ENCODE results near the gene DPEP3. TPM values are rescaled to one million over a fixed set of nuclear protein-coding genes. Genes with fewer than 3 reads are reported as not detected.

The DPEP3 gene
- polyA plus RNA-seq, 1 donor (not counting 4 experiments of a cell fraction or from before 2014, with no cell fraction given), result not detected

DNA sequence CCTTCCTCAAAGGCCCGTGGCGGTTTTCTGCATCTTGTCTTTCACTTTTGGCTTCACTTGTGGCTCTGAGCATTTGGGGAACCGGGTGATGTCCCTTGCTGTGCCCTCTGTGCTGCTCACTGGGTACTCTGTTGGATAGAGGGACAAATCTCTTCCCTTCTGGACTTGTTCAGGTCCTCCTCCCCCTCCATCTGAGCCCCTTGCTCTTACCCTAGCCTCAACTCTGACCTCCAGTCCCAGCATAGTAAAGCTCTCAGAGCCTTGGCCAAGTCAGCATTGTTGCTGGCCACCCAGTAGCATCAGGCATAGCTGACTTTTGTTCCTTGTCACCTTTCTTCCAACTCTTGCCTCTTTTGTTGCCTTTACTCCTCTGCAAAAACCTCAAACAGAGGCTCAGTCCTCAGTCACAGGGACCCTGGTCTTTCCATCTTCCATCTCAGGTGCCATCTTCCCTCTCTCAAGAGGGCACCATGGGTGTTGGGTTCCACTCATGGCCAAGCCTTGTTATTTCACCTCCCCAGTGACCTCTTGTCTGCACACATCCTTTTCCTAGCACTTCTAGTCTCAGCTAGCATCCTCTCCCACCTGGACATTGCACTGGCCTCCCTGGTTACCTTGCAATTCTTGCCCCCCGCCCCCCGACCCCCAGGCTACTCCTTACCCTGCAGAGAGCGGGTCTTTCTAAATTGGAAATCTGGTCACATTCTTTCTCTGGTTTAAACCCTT, 43.3 kb downstream of the DPEP3 start:
- no peaks in the 10 kb centered on the region for H3K9me3 ChIP-seq (ENCODE audit: control insufficient read depth, low read depth, low read length)
- H3K36me3 ChIP-seq (ENCODE audit: control insufficient read depth in 2 of 2, extremely low read depth in 1 of 2, insufficient read depth in 2 of 2, low read length in 2 of 2), result peaks cover 10 to 21% of the 10 kb centered on the region in 2 experiments
- H3K79me2 ChIP-seq (ENCODE audit: control insufficient read depth, insufficient read depth, low read length), result peaks cover 10% of the 10 kb centered on the region
- peak overlapping the region; percentile 92 for H3K9ac ChIP-seq (ENCODE audit: control insufficient read depth, extremely low read depth, insufficient read depth, low read length)
- no peak for DNase-seq (ENCODE audit: low read depth, low spot score)
- FAIRE-seq, result no peak
- no peaks in the 10 kb centered on the region for H3K27me3 ChIP-seq (ENCODE audit: control insufficient read depth, extremely low read depth, insufficient read depth, low read length)
- dilution Hi-C loops (cut with MboI; ENCODE audit: extremely low pct_ligation_motif_present, low sequenced_read_pairs), result no loop called here
- peaks cover 3% of the 10 kb centered on the region for H3K9me1 ChIP-seq (ENCODE audit: control insufficient read depth, extremely low read depth, insufficient read depth, low read length)
- H2AFZ ChIP-seq (ENCODE audit: control insufficient read depth, low read length), result no peak overlapping the region
- no peak for TF ChIP-seq EZH2 (IDR thresholded peaks at IDR 0.05; ENCODE audit: low read length)
- TF ChIP-seq, protein P1, sequence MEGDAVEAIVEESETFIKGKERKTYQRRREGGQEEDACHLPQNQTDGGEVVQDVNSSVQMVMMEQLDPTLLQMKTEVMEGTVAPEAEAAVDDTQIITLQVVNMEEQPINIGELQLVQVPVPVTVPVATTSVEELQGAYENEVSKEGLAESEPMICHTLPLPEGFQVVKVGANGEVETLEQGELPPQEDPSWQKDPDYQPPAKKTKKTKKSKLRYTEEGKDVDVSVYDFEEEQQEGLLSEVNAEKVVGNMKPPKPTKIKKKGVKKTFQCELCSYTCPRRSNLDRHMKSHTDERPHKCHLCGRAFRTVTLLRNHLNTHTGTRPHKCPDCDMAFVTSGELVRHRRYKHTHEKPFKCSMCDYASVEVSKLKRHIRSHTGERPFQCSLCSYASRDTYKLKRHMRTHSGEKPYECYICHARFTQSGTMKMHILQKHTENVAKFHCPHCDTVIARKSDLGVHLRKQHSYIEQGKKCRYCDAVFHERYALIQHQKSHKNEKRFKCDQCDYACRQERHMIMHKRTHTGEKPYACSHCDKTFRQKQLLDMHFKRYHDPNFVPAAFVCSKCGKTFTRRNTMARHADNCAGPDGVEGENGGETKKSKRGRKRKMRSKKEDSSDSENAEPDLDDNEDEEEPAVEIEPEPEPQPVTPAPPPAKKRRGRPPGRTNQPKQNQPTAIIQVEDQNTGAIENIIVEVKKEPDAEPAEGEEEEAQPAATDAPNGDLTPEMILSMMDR (optimal IDR thresholded peaks at IDR 0.05 in 1 of 3, IDR thresholded peaks at IDR 0.05 in 1 of 3, conservative IDR thresholded peaks at IDR 0.05 in 1 of 3; ENCODE audit: extremely low read depth in 1 of 3, insufficient read depth in 2 of 3, low read length in 3 of 3), result no peak
- peak overlapping the region; percentile 89 to 95 (median 91) for H3K4me3 ChIP-seq (ENCODE audit: control insufficient read depth in 2 of 3, extremely low read depth in 1 of 3, insufficient read depth in 2 of 3, low read depth in 1 of 3, low read length in 3 of 3)
- H4K20me1 ChIP-seq (ENCODE audit: control insufficient read depth, extremely low read depth, insufficient read depth, low read length), result no peaks in the 10 kb centered on the region
- peak overlapping the region; percentile 63 for H3K4me2 ChIP-seq (ENCODE audit: control insufficient read depth, extremely low read depth, insufficient read depth, low read depth, low read length)
- peaks cover 27% of the 10 kb centered on the region for H3K4me1 ChIP-seq (ENCODE audit: control insufficient read depth, extremely low read depth, insufficient read depth, low read length)
- peak overlapping the region; percentile 81 for H3K27ac ChIP-seq (ENCODE audit: control insufficient read depth, insufficient read depth, low read length)

DNA sequence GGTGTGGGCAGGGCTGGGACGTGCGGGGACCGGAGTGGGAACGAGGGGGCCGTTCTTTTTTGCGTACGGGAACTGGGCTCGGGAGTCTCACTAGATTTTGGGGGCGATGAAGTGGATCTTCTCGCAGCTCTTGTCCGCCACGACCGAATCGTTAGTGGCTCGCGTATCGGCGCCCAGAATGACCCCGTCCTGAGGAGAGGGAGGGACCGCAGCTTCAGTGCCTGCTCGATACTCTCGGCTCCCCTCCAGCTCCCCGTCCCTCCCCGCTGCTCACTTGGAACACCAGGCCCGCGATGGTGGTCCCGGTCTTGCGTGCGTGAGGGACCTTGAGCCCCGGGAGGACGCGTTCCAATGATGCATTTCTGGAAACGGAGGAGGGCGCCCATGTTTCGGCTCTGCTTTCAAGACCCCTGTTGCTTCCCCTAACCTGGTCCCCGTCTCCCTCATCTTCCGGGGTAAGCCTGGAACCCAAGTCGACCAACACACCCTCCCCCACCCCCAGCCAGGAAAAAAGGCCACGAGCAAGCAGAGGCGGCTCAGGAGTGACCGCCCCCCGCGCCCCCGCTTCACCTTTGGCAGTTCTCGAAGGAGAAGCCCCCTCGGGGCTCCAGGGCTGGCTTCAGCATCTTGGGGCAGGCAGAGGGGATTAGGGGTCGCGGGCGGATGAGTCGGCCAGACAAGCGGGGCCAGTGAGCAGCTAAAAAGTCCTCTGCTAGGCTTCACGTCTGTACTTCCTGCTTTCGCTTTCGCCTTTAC, 44.0 kb downstream of the DPEP3 start, which contains the start of gene PSMB10:
PSMB10 (minus strand) TSS at position 727 of the 756 bp plus-strand sequence; CDS start at position 626, 101 bp downstream.
- no peak for DNase-seq (ENCODE audit: low read depth, low spot score)
- H3K27me3 ChIP-seq (ENCODE audit: control insufficient read depth, extremely low read depth, insufficient read depth, low read length), result no peaks in the 10 kb centered on the region
- no peak for TF ChIP-seq EZH2 (IDR thresholded peaks at IDR 0.05; ENCODE audit: low read length)
- TF ChIP-seq, protein P1 (optimal IDR thresholded peaks at IDR 0.05 in 1 of 3, IDR thresholded peaks at IDR 0.05 in 1 of 3, conservative IDR thresholded peaks at IDR 0.05 in 1 of 3; ENCODE audit: extremely low read depth in 1 of 3, insufficient read depth in 2 of 3, low read length in 3 of 3), result peak in 1 of 3 experiments; percentile 29
- H3K36me3 ChIP-seq (ENCODE audit: control insufficient read depth in 2 of 2, extremely low read depth in 1 of 2, insufficient read depth in 2 of 2, low read length in 2 of 2), result peaks cover 7 to 18% of the 10 kb centered on the region in 2 experiments
- peak within 1 kb of the TSS; percentile 63 for H3K4me2 ChIP-seq (ENCODE audit: control insufficient read depth, extremely low read depth, insufficient read depth, low read depth, low read length)
- dilution Hi-C loops (cut with MboI; ENCODE audit: extremely low pct_ligation_motif_present, low sequenced_read_pairs), result no loop called here
- H2AFZ ChIP-seq (ENCODE audit: control insufficient read depth, low read length), result peak within 1 kb of the TSS; percentile 82
- peaks cover 10% of the 10 kb centered on the region for H3K79me2 ChIP-seq (ENCODE audit: control insufficient read depth, insufficient read depth, low read length)
- H3K4me1 ChIP-seq (ENCODE audit: control insufficient read depth, extremely low read depth, insufficient read depth, low read length), result peaks cover 27% of the 10 kb centered on the region
- H3K27ac ChIP-seq (ENCODE audit: control insufficient read depth, insufficient read depth, low read length), result peak within 1 kb of the TSS; percentile 81
- H3K9ac ChIP-seq (ENCODE audit: control insufficient read depth, extremely low read depth, insufficient read depth, low read length), result peak within 1 kb of the TSS; percentile 92
- H3K4me3 ChIP-seq (ENCODE audit: control insufficient read depth in 2 of 3, extremely low read depth in 1 of 3, insufficient read depth in 2 of 3, low read depth in 1 of 3, low read length in 3 of 3), result peak within 1 kb of the TSS; percentile 89 to 95 (median 91)
- H3K9me1 ChIP-seq (ENCODE audit: control insufficient read depth, extremely low read depth, insufficient read depth, low read length), result no peaks in the 10 kb centered on the region
- no peaks in the 10 kb centered on the region for H3K9me3 ChIP-seq (ENCODE audit: control insufficient read depth, low read depth, low read length)
- no peak for FAIRE-seq
- H4K20me1 ChIP-seq (ENCODE audit: control insufficient read depth, extremely low read depth, insufficient read depth, low read length), result no peaks in the 10 kb centered on the region

All from keratinocyte (primary cell).